ENCODE results near the gene SAXO1.

SAXO1 gene

GRCh38 chr9:18922161-18922885 lies 110.7 kb downstream of the SAXO1 start:
- TF ChIP-seq CTCF (conservative IDR thresholded peaks at IDR 0.05), result no peak
- no peak overlapping the region for H3K27ac ChIP-seq

GRCh38 chr9:18921366-18922075 lies 111.5 kb downstream of the SAXO1 start:
- no peak for TF ChIP-seq CTCF (conservative IDR thresholded peaks at IDR 0.05)
- no peak overlapping the region for H3K27ac ChIP-seq

- H3K27ac ChIP-seq, result peak overlapping the region; percentile 37
- TF ChIP-seq CTCF (conservative IDR thresholded peaks at IDR 0.05), result no peak
Observed at GRCh38 chr9:18920141-18921084, 112.6 kb downstream of the SAXO1 start.

- peak overlapping the region; percentile 65 for H3K27ac ChIP-seq
- no peak for TF ChIP-seq CTCF (conservative IDR thresholded peaks at IDR 0.05)
Observed at GRCh38 chr9:18911714-18912342, 121.2 kb downstream of the SAXO1 start.

GRCh38 chr9:18910916-18911315 lies 122.1 kb downstream of the SAXO1 start:
- TF ChIP-seq CTCF (conservative IDR thresholded peaks at IDR 0.05), result peak; percentile 36
- H3K27ac ChIP-seq, result peak overlapping the region; percentile 65

- no peak for TF ChIP-seq CTCF (conservative IDR thresholded peaks at IDR 0.05)
Observed at GRCh38 chr9:18910435-18910834, 122.6 kb downstream of the SAXO1 start.

More at GRCh38 chr9:18910435-18910834, 122.6 kb downstream of the SAXO1 start:
- peak overlapping the region; percentile 65 for H3K27ac ChIP-seq

Data from VCaP (cell line).